ENCODE data around the gene CKS1B. TPM values are rescaled to one million over a fixed set of nuclear protein-coding genes. Genes with fewer than 3 reads are reported as not detected.

Gene CKS1B
- polyA plus RNA-seq, 1 experiment = 111 TPM

DNA sequence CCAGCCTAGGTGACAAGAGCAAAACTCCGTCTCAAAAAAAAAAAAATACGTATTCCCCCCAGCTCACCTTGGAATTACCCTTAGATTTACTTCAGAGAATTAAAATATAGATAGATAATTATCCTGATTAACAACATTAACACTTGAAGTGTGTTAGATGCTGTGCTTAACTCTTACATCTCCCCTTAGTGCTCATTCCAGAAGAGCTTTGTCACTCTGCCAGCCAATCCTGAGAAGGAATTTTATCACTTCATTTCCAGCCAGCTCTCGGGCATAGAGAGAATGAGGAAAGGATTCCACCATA is 2.3 kb upstream of the CKS1B start:
- Histone ChIP-seq H3K36me3 (ENCODE audit: control insufficient read depth, insufficient read depth, low read length) (peaks cover 13% of the 10 kb centered on the region), H3K4me3 (ENCODE audit: low read depth, low read length) (peak overlapping the region; percentile 29), H3K27me3 (ENCODE audit: control insufficient read depth, insufficient read depth, low read length) (no peaks in the 10 kb centered on the region)
- POLR2A ChIA-PET = interaction anchor here (0.9 to 1.0 kb wide), 2 partner anchors 11 to 34 kb away, joined by 3 to 5 read pairs; partner anchors contain the start of gene PYGO2
- TF ChIP-seq, protein P1, sequence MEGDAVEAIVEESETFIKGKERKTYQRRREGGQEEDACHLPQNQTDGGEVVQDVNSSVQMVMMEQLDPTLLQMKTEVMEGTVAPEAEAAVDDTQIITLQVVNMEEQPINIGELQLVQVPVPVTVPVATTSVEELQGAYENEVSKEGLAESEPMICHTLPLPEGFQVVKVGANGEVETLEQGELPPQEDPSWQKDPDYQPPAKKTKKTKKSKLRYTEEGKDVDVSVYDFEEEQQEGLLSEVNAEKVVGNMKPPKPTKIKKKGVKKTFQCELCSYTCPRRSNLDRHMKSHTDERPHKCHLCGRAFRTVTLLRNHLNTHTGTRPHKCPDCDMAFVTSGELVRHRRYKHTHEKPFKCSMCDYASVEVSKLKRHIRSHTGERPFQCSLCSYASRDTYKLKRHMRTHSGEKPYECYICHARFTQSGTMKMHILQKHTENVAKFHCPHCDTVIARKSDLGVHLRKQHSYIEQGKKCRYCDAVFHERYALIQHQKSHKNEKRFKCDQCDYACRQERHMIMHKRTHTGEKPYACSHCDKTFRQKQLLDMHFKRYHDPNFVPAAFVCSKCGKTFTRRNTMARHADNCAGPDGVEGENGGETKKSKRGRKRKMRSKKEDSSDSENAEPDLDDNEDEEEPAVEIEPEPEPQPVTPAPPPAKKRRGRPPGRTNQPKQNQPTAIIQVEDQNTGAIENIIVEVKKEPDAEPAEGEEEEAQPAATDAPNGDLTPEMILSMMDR (IDR thresholded peaks at IDR 0.05; ENCODE audit: insufficient read depth, low read depth, low read length) = no peak
- DNase-seq (ENCODE audit: low read depth) = no peak
- CTCF ChIA-PET = interaction anchor here (0.8 to 4.5 kb wide), 11 partner anchors 9 to 119 kb away, joined by 3 to 30 read pairs (median 5); partner anchors contain the start of genes ADAM15, PBXIP1, PYGO2 and ZBTB7B

DNA sequence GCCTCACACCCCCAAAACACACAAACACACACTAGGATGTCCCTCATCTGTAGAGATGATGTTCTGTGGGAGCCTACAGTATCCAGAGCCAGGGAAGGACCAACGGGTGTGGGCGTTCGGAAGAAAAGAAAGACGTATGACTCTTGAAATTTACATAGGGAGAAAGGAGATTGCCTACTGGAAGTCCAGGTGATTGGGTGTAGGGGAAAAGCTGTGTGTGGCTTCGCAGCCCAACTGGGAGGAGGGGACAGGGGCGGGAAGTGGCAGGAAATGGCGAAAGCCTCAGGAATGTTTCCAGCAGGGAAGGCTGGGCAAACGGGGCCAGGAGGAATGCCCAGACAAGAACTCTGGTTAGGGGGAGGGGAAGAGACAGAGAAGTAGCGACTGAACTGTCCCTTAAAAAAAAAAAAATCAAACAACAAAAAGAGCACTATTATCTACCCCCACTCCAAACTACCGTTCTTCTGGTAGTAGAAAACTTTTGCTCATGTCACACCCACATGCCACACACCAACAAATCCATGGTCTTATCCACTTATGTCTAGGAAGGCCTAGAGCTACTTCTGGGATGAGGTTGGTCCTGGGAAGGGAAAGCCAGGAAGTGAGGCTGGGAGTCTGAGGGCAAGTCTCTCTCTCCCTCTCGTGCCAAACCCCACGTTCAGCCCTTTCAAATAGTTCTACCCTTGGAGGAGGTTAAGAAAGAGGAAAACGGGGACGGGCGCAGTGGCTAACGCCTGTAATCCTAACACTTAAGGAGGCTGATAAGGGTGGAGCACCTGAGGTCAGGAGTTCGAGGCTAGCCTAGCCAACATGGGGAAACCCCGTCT is 1.8 kb upstream of the CKS1B start:
- H3K4me3 ChIP-seq (ENCODE audit: low read depth, low read length) = peak overlapping the region; percentile 70
- ChIA-PET CTCF (interaction anchor here (0.8 to 4.5 kb wide), 12 partner anchors 9 to 119 kb away, joined by 3 to 30 read pairs (median 6); partner anchors contain the start of genes ADAM15, PBXIP1, PYGO2 and ZBTB7B), POLR2A (interaction anchor here (0.6 to 1.0 kb wide), 3 partner anchors 12 to 35 kb away, joined by 3 to 7 read pairs (median 5); partner anchors contain the start of gene PYGO2)
- peaks cover 8% of the 10 kb centered on the region for H3K36me3 ChIP-seq (ENCODE audit: control insufficient read depth, insufficient read depth, low read length)
- DNase-seq (ENCODE audit: low read depth) = peak; percentile 85
- TF ChIP-seq, protein P1 (IDR thresholded peaks at IDR 0.05; ENCODE audit: insufficient read depth, low read depth, low read length) = no peak
- H3K27me3 ChIP-seq (ENCODE audit: control insufficient read depth, insufficient read depth, low read length) = no peaks in the 10 kb centered on the region

DNA sequence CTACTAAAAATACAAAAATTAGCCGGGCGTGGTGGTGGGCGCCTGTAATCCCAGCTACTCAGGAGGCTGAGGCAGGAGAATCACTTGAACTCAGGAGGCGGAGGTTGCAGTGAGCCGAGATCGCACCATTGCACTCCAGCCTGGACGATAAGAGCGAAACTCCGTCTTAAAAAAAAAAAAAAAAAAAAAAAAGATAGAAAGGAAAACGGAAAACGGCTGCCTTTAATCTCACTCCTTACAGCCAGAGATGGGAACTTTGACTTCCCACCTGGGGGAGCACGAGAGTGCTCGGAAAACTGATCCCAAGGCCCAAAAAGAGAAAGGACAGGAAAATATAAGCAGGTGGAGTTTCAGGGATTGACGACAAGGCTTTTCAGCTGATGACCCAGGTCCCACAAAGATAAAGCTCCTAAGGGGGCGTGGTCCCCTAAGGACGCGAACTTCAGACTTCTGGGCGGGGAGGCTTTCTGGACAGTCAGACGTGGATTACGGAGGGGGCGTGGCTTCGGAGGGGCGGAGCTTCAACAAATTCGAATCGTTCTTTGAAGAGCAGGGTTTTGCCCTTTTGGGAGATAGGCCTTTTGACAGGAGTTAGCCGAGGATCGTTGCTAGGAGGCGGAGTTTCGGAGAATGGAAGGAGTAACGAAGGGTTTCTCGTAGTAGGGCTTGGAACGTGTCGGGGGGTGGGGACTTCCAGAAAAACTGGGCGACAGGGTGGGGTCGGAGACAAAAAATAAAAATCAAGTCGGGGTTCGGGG is 958 bp upstream of the CKS1B start:
- H3K27me3 ChIP-seq (ENCODE audit: control insufficient read depth, insufficient read depth, low read length) = no peaks in the 10 kb centered on the region
- ChIA-PET POLR2A (interaction anchor here (0.6 kb wide), 2 partner anchors 12 to 37 kb away, joined by 4 to 13 read pairs; no protein-coding TSS in a partner anchor), CTCF (interaction anchor here (0.6 to 3.1 kb wide), 10 partner anchors 10 to 1420 kb away, joined by 3 to 17 read pairs (median 4); partner anchors contain the start of genes ADAM15 and FLAD1)
- TF ChIP-seq, protein P1 (IDR thresholded peaks at IDR 0.05; ENCODE audit: insufficient read depth, low read depth, low read length) = 0 out of 2 replicates have a peak, but pooled peaks have one; percentile 11
- H3K36me3 ChIP-seq (ENCODE audit: control insufficient read depth, insufficient read depth, low read length) = peaks cover under 1% of the 10 kb centered on the region; the same call in 1 of the 2 replicates
- H3K4me3 ChIP-seq (ENCODE audit: low read depth, low read length) = peak overlapping the region; percentile 70
- DNase-seq (ENCODE audit: low read depth) = peak; percentile 91

DNA sequence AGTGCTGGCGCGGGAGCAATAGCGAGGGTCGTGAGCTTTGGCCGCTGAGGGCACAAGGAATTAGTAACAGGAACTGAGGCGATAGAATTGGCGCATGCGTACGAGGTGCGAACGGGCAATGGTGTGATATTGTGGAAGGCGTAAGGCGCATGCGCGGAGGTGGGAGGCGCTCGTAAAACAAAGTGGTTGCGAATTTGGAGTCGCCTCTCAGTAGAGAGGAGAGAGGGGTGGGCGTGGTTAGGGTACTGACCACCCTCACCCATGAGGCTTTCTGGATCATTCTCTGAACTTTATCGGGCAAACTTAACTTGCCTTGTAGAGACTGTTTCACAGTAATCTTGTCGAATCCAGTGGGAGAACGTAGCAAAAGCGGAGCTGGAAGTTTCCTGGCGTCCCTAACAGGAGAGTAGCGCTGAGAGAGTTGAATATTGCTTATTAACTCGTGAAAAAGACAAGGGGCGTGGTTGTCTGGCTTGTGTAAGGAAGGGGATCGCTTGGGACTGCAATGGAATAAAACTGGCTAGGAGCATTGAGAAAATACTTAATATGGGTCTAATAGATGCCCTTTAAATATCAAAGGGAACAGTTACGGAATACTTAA is 427 bp downstream of the CKS1B start:
- DNase-seq (ENCODE audit: low read depth) = peak; percentile 78
- ChIA-PET POLR2A (no interaction called here), CTCF (interaction anchor here (1.3 to 3.1 kb wide), 3 partner anchors 25 to 197 kb away, joined by 3 to 17 read pairs (median 5); no protein-coding TSS in a partner anchor)
- TF ChIP-seq, protein P1 (IDR thresholded peaks at IDR 0.05; ENCODE audit: insufficient read depth, low read depth, low read length) = no peak
- Histone ChIP-seq H3K36me3 (ENCODE audit: control insufficient read depth, insufficient read depth, low read length) (no peaks in the 10 kb centered on the region), H3K27me3 (ENCODE audit: control insufficient read depth, insufficient read depth, low read length) (no peaks in the 10 kb centered on the region), H3K4me3 (ENCODE audit: low read depth, low read length) (peak overlapping the region; percentile 60)
